Heart right ventricle (tissue), 16 donors: ENCODE data around the gene ZNF629. TPM values are rescaled to one million over a fixed set of nuclear protein-coding genes. Genes with fewer than 3 reads are reported as not detected.

Source experiments
- ATAC-seq, 8 donors: fragments of 200-7000 bp; cut with Tn5 transposase; one replicate each; pipeline ENCODE4 v1.9.1; 2020; ENCODE audit warnings: mild to moderate bottlenecking in 8 of 8, moderate library complexity in 8 of 8, moderate number of reproducible peaks in 1 of 8
- DNase-seq, 2 donors: peaks; one replicate each; pipeline ENCODE4 v3.0.0-alpha.2; 2020
- H3K27ac ChIP-seq, 10 donors: fragments of 200-600 bp; sonication (generic) in 2 of 10; one replicate each; pipeline versions ENCODE4 v1.5.0 to v1.8.0; 2020 to 2022; ENCODE audit warnings: mild to moderate bottlenecking in 3 of 10
- H3K27me3 ChIP-seq, 7 donors: fragments of 200-600 bp; one replicate each; pipeline ENCODE4 v1.8.0; 2021 to 2022; ENCODE audit warnings: mild to moderate bottlenecking in 2 of 7
- H3K36me3 ChIP-seq, 9 donors: fragments of 200-600 bp; sonication (generic) in 1 of 9; one replicate each; pipeline versions ENCODE4 v1.5.0 to v1.8.0; 2020 to 2022; ENCODE audit warnings: mild to moderate bottlenecking in 2 of 9
- H3K4me1 ChIP-seq, 9 donors: fragments of 200-600 bp; sonication (generic) in 1 of 9; one replicate each; pipeline versions ENCODE4 v1.5.0 to v1.8.0; 2020 to 2022; ENCODE audit warnings: mild to moderate bottlenecking in 4 of 9
- H3K4me3 ChIP-seq, 10 donors: fragments of 200-600 bp; sonication (generic) in 2 of 10; one replicate each; pipeline versions ENCODE4 v1.5.0 to v1.8.0; 2020 to 2022; ENCODE audit warnings: mild to moderate bottlenecking in 7 of 10, moderate library complexity in 2 of 10
- H3K9me3 ChIP-seq, 11 donors: fragments of 200-600 bp in 10 of 11; sonication (generic) in 2 of 11; one replicate each; pipeline versions ENCODE4 v1.5.0 to v1.8.0; 2013 to 2022; ENCODE audit warnings: mild to moderate bottlenecking in 2 of 11, control low read depth in 1 of 11, moderate library complexity in 1 of 11
- CTCF ChIP-seq, 9 donors: fragments of 200-600 bp; sonication (generic) in 2 of 9; IDR thresholded peaks; one replicate each; pipeline versions ENCODE4 v1.5.0 to v1.8.0; 2021 to 2022; ENCODE audit warnings: antibody characterized with exemption in 9 of 9, mild to moderate bottlenecking in 5 of 9, moderate library complexity in 1 of 9
- WGBS, 2 donors: extraction: QIAGEN DNeasy Blood & Tissue Kit; methylation state at CpG; one replicate each; pipeline ENCODE4 v1.1.7; 2013; ENCODE audit warnings: inconsistent platforms in 1 of 2; 5-methylcytosine and 5-hydroxymethylcytosine counted together
- intact Hi-C, 10 donors: fragments of 100-400 bp; cut with DNase I; formaldehyde crosslinking; loops; one replicate each; pipeline versions ENCODE4 v1.11.1 to v1.14.2; 2022
- polyA plus RNA-seq, 2 donors: library from polyadenylated mRNA; stranded (reverse); fragments of 200-250 nt; gene quantifications; one replicate each; pipeline ENCODE4 v1.2.3, GENCODE V29; 2013
- total RNA-seq, 10 donors: library from RNA; stranded (reverse); fragmentation: NEBNext Ultra II Directional in 3 of 10; extraction: Animal tissue kit (Norgen Biotek cat#: 25700) in 3 of 10; gene quantifications; one replicate each; pipeline versions ENCODE4 v1.2.1 to v1.2.4, GENCODE V29; 2021 to 2023
- donor health status: Arrhythmogenic right ventricular cardiomyopathy.
- donor health status: ischemic (EF 13 %, LVEDD 7.1; RV severe dilation, severe dysfunction).
- donor health status: healthy with polysubstance abuse.
- donor health status: DM: no; HTN: yes; CAD: no.
- donor health status: DM: no; HTN: no; CAD: no.
- donor health status: ischemic (EF 25% LVEDD 6.9; RV normal size, moderate dysfunction).
- donor health status: ischemic (EF 25% LVEDD 5.7; RV mildly dilated, moderate dysfunction).
- donor health status: healthy.
- donor health status: DM: yes; HTN: yes; CAD: no.
- donor health status: Ischemic cardiomyopathy.
- donor health status: ischemic (EF 35%, LVEDD 5.7; RV mildly dilated, moderate dysfunction).
- donor health status: nonischemic (EF 11% LVEDD 7.7; RV severe dilation, severe dysfunction).
- donor health status: DM: yes; HTN: yes; CAD: no.
- donor health status: PGD.
- donor health status: ischemic (EF 29% LVEDD 5.4; RV normal size, mild dysfunction).
- donor health status: nonischemic (EF 23%, LVEDD 6.1; RV moderate dilation, normal function).

The ZNF629 gene
- total and polyA plus RNA-seq, 12 donors: 7.3 to 35.5 (median 26.2) TPM

GRCh38 chr16:30785126-30786106 lies 1.6 kb downstream of the ZNF629 start:
- intact Hi-C loops: no loop called here
- H3K4me1 ChIP-seq: peaks cover 10 to 26% (median 24%) of the 10 kb centered on the region in 9 donors
- H3K27me3 ChIP-seq: no peaks in the 10 kb centered on the region
- no peak for TF ChIP-seq CTCF (IDR thresholded peaks at IDR 0.05)
- peak overlapping the region; percentile 71 to 99 (median 88) for H3K4me3 ChIP-seq
- DNase-seq: no peak
- H3K27ac ChIP-seq: peak overlapping the region in 8 of 10 donors; percentile 89 to 99 (median 96)
- H3K36me3 ChIP-seq: peaks cover 0 to 36% (median 16%) of the 10 kb centered on the region in 9 donors
- ATAC-seq: peak in 1 of 8 donors; percentile 31
- H3K9me3 ChIP-seq: no peaks in the 10 kb centered on the region
- 68 to 71% methylated on average over 7 of the region's 7 CpGs for WGBS, 2 donors

- Histone ChIP-seq H3K36me3 (peaks cover 0 to 43% (median 16%) of the 10 kb centered on the region in 9 donors), H3K4me3 (no peak overlapping the region), H3K27me3 (no peaks in the 10 kb centered on the region), H3K27ac (no peak overlapping the region), H3K9me3 (no peaks in the 10 kb centered on the region), H3K4me1 (peaks cover 10 to 28% (median 24%) of the 10 kb centered on the region in 9 donors)
- DNase-seq (no peak), ATAC-seq (no peak)
- TF ChIP-seq CTCF (IDR thresholded peaks at IDR 0.05): no peak
- WGBS, 2 donors: 90% methylated on average over 17 to 18 of the region's 18 CpGs
- intact Hi-C loops: no loop called here
Observed at GRCh38 chr16:30784215-30784614, 2.8 kb downstream of the ZNF629 start.

- Histone ChIP-seq H3K4me3 (no peak overlapping the region), H3K36me3 (peaks cover 0 to 43% (median 16%) of the 10 kb centered on the region in 9 donors), H3K9me3 (no peaks in the 10 kb centered on the region), H3K27me3 (no peaks in the 10 kb centered on the region), H3K4me1 (peaks cover 10 to 29% (median 24%) of the 10 kb centered on the region in 9 donors), H3K27ac (no peak overlapping the region)
- 94% methylated on average over 57 of the region's 57 CpGs for WGBS, 2 donors
- no peak for TF ChIP-seq CTCF (IDR thresholded peaks at IDR 0.05)
- no peak for ATAC-seq
- intact Hi-C loops: no loop called here
- no peak for DNase-seq
Observed at GRCh38 chr16:30783280-30784109, 3.5 kb downstream of the ZNF629 start.
